Activated T-helper 2 cell treated with anti-CD3 and anti-CD28 coated beads, Interferon-gamma antibody, Interleukin-2, Interleukin-4, amounts not matched to agents 10 μg/mL and 5 μg/mL and 100 μg/mL, durations not matched to agents 14 hours and 24 hours and 36 hours (primary cell): ENCODE measurements around the gene MRPS7. TPM values are rescaled to one million over a fixed set of nuclear protein-coding genes. Genes with fewer than 3 reads are reported as not detected.

Source experiments
- DNase-seq: peaks from one replicate; pipeline ENCODE4 v3.0.0; 2021; ENCODE audit warnings: low spot score
- H3K27ac Mint-ChIP-seq: one replicate; pipeline ENCODE4 v1.8.0; 2021; ENCODE audit warnings: mixed read lengths
- H3K27me3 Mint-ChIP-seq: one replicate; pipeline ENCODE4 v1.8.0; 2021; ENCODE audit warnings: low read depth, mixed read lengths
- H3K36me3 Mint-ChIP-seq: one replicate; pipeline ENCODE4 v1.8.0; 2021; ENCODE audit warnings: low read depth, mixed read lengths
- H3K4me1 Mint-ChIP-seq: one replicate; pipeline ENCODE4 v1.8.0; 2021; ENCODE audit warnings: low read depth, mixed read lengths
- H3K4me3 Mint-ChIP-seq: one replicate; pipeline ENCODE4 v1.8.0; 2021; ENCODE audit warnings: low read depth, mild to moderate bottlenecking, moderate library complexity, mixed read lengths
- H3K9me3 Mint-ChIP-seq: one replicate; pipeline ENCODE4 v1.8.0; 2021; ENCODE audit warnings: mixed read lengths
- intact Hi-C: fragments of 100-400 bp; cut with micrococcal nuclease; formaldehyde crosslinking; loops from one replicate; pipeline ENCODE4 v1.15.1; 2023
- total RNA-seq: library from RNA; stranded (reverse); gene quantifications from 2 replicates; pipeline ENCODE4 v1.2.3, GENCODE V29; 2022

Gene MRPS7
- total RNA-seq, 1 donor from 2014 or later: 101 TPM

- DNase-seq: no peak
- Mint-ChIP-seq H3K4me3 (no peak overlapping the region), H3K9me3 (no peaks in the 10 kb centered on the region), H3K27ac (no peak overlapping the region), H3K4me1 (peaks cover 7% of the 10 kb centered on the region), H3K36me3 (peaks cover 3% of the 10 kb centered on the region), H3K27me3 (no peaks in the 10 kb centered on the region)
- intact Hi-C loops: no loop called here
These were observed 47.3 kb downstream of the MRPS7 start for GRCh38 chr17:75308732-75309629.

GRCh38 chr17:75313941-75314551 lies 52.4 kb downstream of the MRPS7 start:
- DNase-seq: no peak
- peak overlapping the region; percentile 31 for H3K27ac Mint-ChIP-seq
- H3K36me3 Mint-ChIP-seq: peaks cover 19% of the 10 kb centered on the region
- no peaks in the 10 kb centered on the region for H3K27me3 Mint-ChIP-seq
- H3K4me3 Mint-ChIP-seq: no peak overlapping the region
- H3K9me3 Mint-ChIP-seq: no peaks in the 10 kb centered on the region
- intact Hi-C loops: no loop called here
- H3K4me1 Mint-ChIP-seq: peaks cover 19% of the 10 kb centered on the region

- Mint-ChIP-seq H3K4me3 (no peak overlapping the region), H3K4me1 (peaks cover 19% of the 10 kb centered on the region), H3K36me3 (peaks cover 30% of the 10 kb centered on the region), H3K27ac (peak overlapping the region; percentile 87), H3K27me3 (no peaks in the 10 kb centered on the region), H3K9me3 (no peaks in the 10 kb centered on the region)
- intact Hi-C loops: no loop called here
- DNase-seq: no peak
These were observed 54.0 kb downstream of the MRPS7 start for GRCh38 chr17:75315541-75316243.

Other genes starting within 250 kb of the MRPS7 start
- 65.4 and 68.1 TPM in 2 replicates for gene MRPL58, start 249.2 kb upstream of the MRPS7 start, total RNA-seq
- 166 and 170 TPM in 2 replicates for gene ATP5PD, start 214.9 kb upstream of the MRPS7 start, total RNA-seq
- 18.0 and 20.7 TPM in 2 replicates for gene KCTD2, start 214.7 kb upstream of the MRPS7 start, total RNA-seq
- gene SLC16A5, start 173.9 kb upstream of the MRPS7 start, total RNA-seq: 11.6 and 11.8 TPM in 2 replicates
- gene ARMC7, start 151.9 kb upstream of the MRPS7 start, total RNA-seq: 9.9 and 10.1 TPM in 2 replicates
- gene NT5C, start 130.1 kb upstream of the MRPS7 start, total RNA-seq: 72.7 and 86.6 TPM in 2 replicates
- 282 and 290 TPM in 2 replicates for gene JPT1, start 107.4 kb upstream of the MRPS7 start, total RNA-seq
- gene SUMO2, start 78.9 kb upstream of the MRPS7 start, total RNA-seq: 653 and 679 TPM in 2 replicates
- gene NUP85, start 56.2 kb upstream of the MRPS7 start, total RNA-seq: 115 and 122 TPM in 2 replicates
- 71.7 and 77.2 TPM in 2 replicates for gene GGA3, start 273 bp upstream of the MRPS7 start, total RNA-seq
- 50.5 and 51.5 TPM in 2 replicates for gene MIF4GD, start 9.4 kb downstream of the MRPS7 start, total RNA-seq
- 97.4 and 101 TPM in 2 replicates for gene SLC25A19, start 27.6 kb downstream of the MRPS7 start, total RNA-seq
- gene GRB2, start 143.8 kb downstream of the MRPS7 start, total RNA-seq: 176 and 188 TPM in 2 replicates
- 71.1 and 79.3 TPM in 2 replicates for gene TMEM94, start 194.8 kb downstream of the MRPS7 start, total RNA-seq